Common myeloid progenitor, CD34-positive (primary cell): ENCODE measurements around the gene UGCG.
A peak's percentile ranks its signal among the peaks of the same experiment; 100 is the strongest.

ENCODE experiments used
- CTCF ChIA-PET: fragments of 350-600 bp; sonication (Branson Sonifier 250); formaldehyde crosslinking; loops from one replicate; lab custom pipeline; 2021; ENCODE audit warnings: antibody characterized with exemption; lab: Charles Lee
- POLR2A ChIA-PET: fragments of 350-600 bp; sonication (Branson Sonifier 250); formaldehyde crosslinking; loops from one replicate; lab custom pipeline; 2021; ENCODE audit warnings: antibody characterized with exemption; lab: Charles Lee
- DNase-seq, 3 donors: peaks; one replicate each; pipeline versions ENCODE4 v3.0.0 to v3.0.0-alpha.2; 2013
- H3K27ac ChIP-seq, 2 experiments: 1 replicate in 1 of 2; 2 replicates in 1 of 2; pipeline ENCODE4 v1.7.0; 2013; ENCODE audit warnings: inconsistent platforms in 2 of 2, low read length in 2 of 2, mild to moderate bottlenecking in 2 of 2, low read depth in 1 of 2, moderate library complexity in 1 of 2; ENCODE audit not compliant: severe bottlenecking in 2 of 2, insufficient read depth in 1 of 2, poor library complexity in 1 of 2
- H3K27me3 ChIP-seq, 5 experiments: replicated peaks in 2 of 5; 1 replicate in 3 of 5; 2 replicates in 2 of 5; pipeline versions ENCODE4 v1.6.1 to v1.7.0; 2013; ENCODE audit warnings: low read length in 4 of 5, mild to moderate bottlenecking in 2 of 5, moderate library complexity in 2 of 5, inconsistent platforms in 1 of 5; ENCODE audit not compliant: insufficient read depth in 5 of 5, control insufficient read depth in 4 of 5
- H3K36me3 ChIP-seq, 4 experiments: 1 replicate in 2 of 4; 2 replicates in 2 of 4; pipeline versions ENCODE4 v1.6.1 to v1.7.0; 2013; ENCODE audit warnings: low read length in 3 of 4, control low read depth in 1 of 4, mild to moderate bottlenecking in 1 of 4; ENCODE audit not compliant: control insufficient read depth in 4 of 4, insufficient read depth in 4 of 4
- H3K4me1 ChIP-seq, 4 experiments: 1 replicate in 3 of 4; 2 replicates in 1 of 4; pipeline versions ENCODE4 v1.6.1 to v1.7.1; 2013; ENCODE audit warnings: low read length in 3 of 4, mild to moderate bottlenecking in 3 of 4, control low read depth in 1 of 4, inconsistent platforms in 1 of 4, moderate library complexity in 1 of 4; ENCODE audit not compliant: control insufficient read depth in 4 of 4, insufficient read depth in 4 of 4; ENCODE audit errors: control extremely low read depth in 1 of 4
- H3K4me3 ChIP-seq, 7 experiments: 1 replicate in 4 of 7; 2 replicates in 3 of 7; pipeline versions ENCODE4 v1.5.1 to v1.7.0; 2013; ENCODE audit warnings: mild to moderate bottlenecking in 7 of 7, low read length in 6 of 7, moderate library complexity in 6 of 7, inconsistent platforms in 2 of 7, low read depth in 2 of 7, control low read depth in 1 of 7; ENCODE audit not compliant: insufficient read depth in 4 of 7, control insufficient read depth in 1 of 7; ENCODE audit errors: extremely low read depth in 1 of 7
- H3K9me3 ChIP-seq, 5 experiments: 1 replicate in 4 of 5; 2 replicates in 1 of 5; pipeline versions ENCODE4 v1.6.1 to v1.7.1; 2013; ENCODE audit warnings: low read length in 4 of 5, mild to moderate bottlenecking in 2 of 5, inconsistent platforms in 1 of 5, low read depth in 1 of 5, moderate library complexity in 1 of 5; ENCODE audit not compliant: control insufficient read depth in 4 of 5, insufficient read depth in 2 of 5; ENCODE audit errors: control extremely low read depth in 1 of 5
- WGBS: methylation state at CpG from one replicate; pipeline ENCODE4 v1.1.5; 2013; ENCODE audit not compliant: insufficient coverage; 5-methylcytosine and 5-hydroxymethylcytosine counted together

The UGCG gene

DNA sequence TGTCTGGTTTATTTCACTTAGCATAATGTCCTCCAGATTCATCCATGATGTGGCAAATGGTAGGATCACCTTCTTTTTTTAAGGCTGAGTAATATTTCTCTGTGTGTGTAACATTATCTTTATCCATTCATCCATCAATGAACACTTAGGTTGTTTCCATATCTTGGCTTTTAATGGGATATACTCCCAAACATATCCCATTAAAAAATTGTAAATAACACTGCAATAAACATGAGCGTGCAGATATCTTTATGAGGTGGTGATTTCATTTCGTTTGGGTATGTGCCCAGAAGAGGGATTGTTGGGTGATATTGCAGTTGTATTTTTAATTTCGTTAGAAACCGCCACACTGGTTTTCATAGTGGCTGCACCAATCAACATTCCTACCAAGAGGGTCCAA is 36.2 kb upstream of the UGCG start:
- ChIA-PET POLR2A (no interaction called here), CTCF (no interaction called here)
- H3K36me3 ChIP-seq, result no peaks in the 10 kb centered on the region
- no peaks in the 10 kb centered on the region for H3K27me3 ChIP-seq
- no peaks in the 10 kb centered on the region for H3K4me1 ChIP-seq
- no peak for DNase-seq
- H3K4me3 ChIP-seq, result no peak overlapping the region
- H3K27ac ChIP-seq, result no peak overlapping the region
- WGBS, result no CpG with 5 or more reads among the region's 4 CpGs
- H3K9me3 ChIP-seq, result peaks cover 0 to 7% (median 2%) of the 10 kb centered on the region in 5 experiments

DNA sequence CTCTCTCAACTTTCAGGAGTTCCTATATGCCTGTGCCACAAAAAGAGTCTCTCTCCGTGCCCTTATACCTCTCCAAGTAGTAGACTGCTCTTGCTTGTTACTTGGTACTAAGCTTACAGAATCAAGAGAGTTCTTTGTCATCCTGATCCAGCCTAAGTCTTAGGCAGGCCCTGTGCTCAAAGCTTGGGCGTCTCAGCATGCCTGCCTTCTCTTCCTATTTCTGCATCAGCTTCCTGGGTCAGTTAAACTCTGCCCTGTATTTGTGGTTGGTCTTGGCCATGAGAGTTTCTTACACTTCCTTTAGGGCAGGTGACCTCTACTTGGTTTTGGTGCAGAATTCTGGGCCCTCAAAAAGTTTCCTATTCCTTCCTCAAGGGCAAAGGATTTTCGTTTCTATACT is 33.0 kb upstream of the UGCG start:
- DNase-seq, result no peak
- Histone ChIP-seq H3K4me3 (no peak overlapping the region), H3K27ac (no peak overlapping the region), H3K27me3 (no peaks in the 10 kb centered on the region), H3K9me3 (peaks cover 0 to 10% (median 2%) of the 10 kb centered on the region in 5 experiments), H3K4me1 (no peaks in the 10 kb centered on the region), H3K36me3 (no peaks in the 10 kb centered on the region)
- ChIA-PET POLR2A (no interaction called here), CTCF (interaction anchor here (1.5 kb wide), 1 partner anchor 35 kb away, joined by 3 read pairs; no protein-coding TSS in a partner anchor)
- 95% methylated on average over 2 of the region's 3 CpGs for WGBS

GRCh38 chr9:111866976-111867375 is 29.6 kb upstream of the UGCG start:
- CTCF ChIA-PET, result no interaction called here
- WGBS, result 83% methylated on average over 4 of the region's 5 CpGs

DNA sequence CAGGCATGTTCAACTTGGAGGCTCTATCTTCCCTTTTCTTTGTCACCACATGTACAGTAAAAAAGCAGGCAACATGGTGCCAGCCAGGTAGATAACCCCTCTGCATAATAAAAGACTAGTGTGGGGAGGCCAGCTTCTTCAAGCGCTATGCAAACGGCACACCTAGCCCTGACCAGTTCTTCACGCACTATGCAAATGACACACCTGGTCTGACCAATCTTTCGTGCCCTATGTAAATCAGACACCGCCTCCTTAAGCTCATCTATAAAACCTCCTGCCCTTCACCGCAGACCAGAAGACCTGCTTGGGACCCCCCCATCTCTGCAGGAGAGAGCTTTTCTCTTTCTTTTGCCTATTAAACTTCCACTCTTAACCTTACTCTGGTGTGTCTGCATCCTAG is 28.1 kb upstream of the UGCG start:
- Histone ChIP-seq H3K4me3 (no peak overlapping the region), H3K4me1 (no peaks in the 10 kb centered on the region), H3K36me3 (no peaks in the 10 kb centered on the region), H3K9me3 (peaks cover 0 to 8% (median 2%) of the 10 kb centered on the region in 5 experiments), H3K27me3 (peaks cover 0 to 5% (median 2%) of the 10 kb centered on the region in 5 experiments), H3K27ac (no peak overlapping the region)
- POLR2A ChIA-PET, result interaction anchor here (0.6 kb wide), 1 partner anchor 82 kb away, joined by 3 read pairs; no protein-coding TSS in a partner anchor
- no peak for DNase-seq
- WGBS, result 97% methylated on average over 6 of the region's 6 CpGs
- CTCF ChIA-PET, result no interaction called here

More at GRCh38 chr9:111866976-111867375, 29.6 kb upstream of the UGCG start:
- POLR2A ChIA-PET, result no interaction called here
- Histone ChIP-seq H3K9me3 (peaks cover 0 to 10% (median 2%) of the 10 kb centered on the region in 5 experiments), H3K27ac (no peak overlapping the region), H3K27me3 (peaks cover 0 to 5% (median 2%) of the 10 kb centered on the region in 5 experiments), H3K36me3 (no peaks in the 10 kb centered on the region), H3K4me3 (no peak overlapping the region), H3K4me1 (no peaks in the 10 kb centered on the region)
- peak in 1 of 3 donors; percentile 35 for DNase-seq

DNA sequence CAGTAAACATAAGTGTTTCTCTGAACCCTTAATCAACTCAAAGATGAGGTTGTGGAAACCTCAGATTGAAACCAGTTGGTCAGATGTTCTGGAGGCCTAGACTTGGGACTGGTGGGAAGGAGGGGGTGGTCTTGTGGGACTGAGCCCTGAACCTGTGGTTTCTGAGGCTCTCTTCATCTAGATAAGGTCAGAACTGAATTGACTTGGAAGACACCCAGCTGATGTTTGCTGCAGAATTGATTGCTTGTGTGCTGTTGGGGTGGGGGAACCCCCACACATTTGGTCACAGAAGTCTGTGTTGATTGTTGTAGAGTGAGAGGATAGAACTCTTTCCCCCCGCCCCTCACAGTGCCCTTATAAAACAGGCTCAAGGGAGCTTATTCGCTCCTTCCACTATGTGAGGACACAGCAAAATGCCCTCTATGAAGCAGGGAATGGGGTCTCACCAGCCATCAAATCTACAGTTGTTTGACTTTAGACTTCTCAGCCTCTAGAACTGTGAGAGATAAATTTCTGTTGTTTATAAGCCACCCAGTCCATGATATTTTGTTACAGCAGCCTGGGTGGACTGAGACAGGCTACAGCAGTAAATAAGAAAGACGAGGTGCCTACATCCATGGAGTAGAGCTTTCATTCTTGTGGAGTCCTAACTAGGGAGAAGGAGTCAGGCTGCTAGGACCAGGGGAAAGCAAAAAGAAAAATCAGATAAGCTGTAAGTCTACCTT is 25.7 kb upstream of the UGCG start:
- 100% methylated on average over 1 of the region's 3 CpGs for WGBS
- ChIA-PET POLR2A (no interaction called here), CTCF (no interaction called here)
- H3K27me3 ChIP-seq, result peaks cover 0 to 5% (median 3%) of the 10 kb centered on the region in 5 experiments
- H3K4me3 ChIP-seq, result no peak overlapping the region
- no peak for DNase-seq
- no peak overlapping the region for H3K27ac ChIP-seq
- no peaks in the 10 kb centered on the region for H3K4me1 ChIP-seq
- H3K9me3 ChIP-seq, result peaks cover 0 to 6% (median 0%) of the 10 kb centered on the region in 5 experiments
- H3K36me3 ChIP-seq, result no peaks in the 10 kb centered on the region

GRCh38 chr9:111871499-111871855 is 25.1 kb upstream of the UGCG start:
- no peaks in the 10 kb centered on the region for H3K4me1 ChIP-seq
- no peaks in the 10 kb centered on the region for H3K36me3 ChIP-seq
- no peak overlapping the region for H3K4me3 ChIP-seq
- POLR2A ChIA-PET, result no interaction called here
- peaks cover 0 to 6% (median 0%) of the 10 kb centered on the region in 5 experiments for H3K9me3 ChIP-seq
- H3K27me3 ChIP-seq, result peaks cover 0 to 5% (median 3%) of the 10 kb centered on the region in 5 experiments
- WGBS, result 100% methylated on average over 5 of the region's 6 CpGs
- H3K27ac ChIP-seq, result no peak overlapping the region
- CTCF ChIA-PET, result no interaction called here
- no peak for DNase-seq

- Histone ChIP-seq H3K27ac (no peak overlapping the region), H3K4me1 (no peaks in the 10 kb centered on the region), H3K36me3 (no peaks in the 10 kb centered on the region), H3K4me3 (no peak overlapping the region), H3K27me3 (peaks cover 0 to 5% (median 3%) of the 10 kb centered on the region in 5 experiments), H3K9me3 (peaks cover 0 to 4% (median 0%) of the 10 kb centered on the region in 5 experiments)
- no peak for DNase-seq
- CTCF ChIA-PET, result no interaction called here
- POLR2A ChIA-PET, result no interaction called here
- no CpG with 5 or more reads among the region's 3 CpGs for WGBS
Measured at GRCh38 chr9:111872886-111873285, 23.7 kb upstream of the UGCG start.
